Cardiac muscle cell (in vitro differentiated cells and primary cell): ENCODE data around the gene ZSCAN5A. TPM values are rescaled to one million over a fixed set of nuclear protein-coding genes. Genes with fewer than 3 reads are reported as not detected.
"Not testable (repeated sequence)": the region's sequence is repeated elsewhere in the genome, so short reads cannot be mapped to it uniquely, and the experiment has no call there.

Experiments used
- DNase-seq, 2 donors: peaks; one replicate each; pipeline versions ENCODE4 v3.0.0 to v3.0.0-alpha.2; 2010 to 2017; ENCODE audit warnings: low read depth in 1 of 2, low spot score in 1 of 2
- H3K27ac ChIP-seq: fragments of 200-600 bp; sonication (generic); 2 replicates; pipeline ENCODE4 v1.5.1; 2016
- H3K27me3 ChIP-seq: fragments of 200-600 bp; sonication (generic); 2 replicates; pipeline ENCODE4 v1.6.0; 2016; ENCODE audit warnings: control low read depth
- H3K36me3 ChIP-seq: fragments of 200-600 bp; sonication (generic); 2 replicates; pipeline ENCODE4 v1.5.1; 2016; ENCODE audit warnings: control low read depth
- H3K4me1 ChIP-seq: fragments of 200-600 bp; sonication (generic); 2 replicates; pipeline ENCODE4 v1.8.1; 2017; ENCODE audit warnings: low read depth, mild to moderate bottlenecking, mixed run types
- H3K4me3 ChIP-seq: fragments of 200-600 bp; sonication (generic); 2 replicates; pipeline ENCODE4 v1.5.1; 2016; ENCODE audit warnings: mild to moderate bottlenecking
- H3K9me3 ChIP-seq: fragments of 200-600 bp; sonication (generic); 2 replicates; pipeline ENCODE4 v1.5.1; 2017; ENCODE audit warnings: low read depth, mild to moderate bottlenecking, control low read depth
- CTCF ChIP-seq: IDR thresholded peaks from 2 replicates; pipeline ENCODE4 v1.5.1; 2012; ENCODE audit warnings: low read depth, mild to moderate bottlenecking, low read length
- polyA plus RNA-seq: library from polyadenylated mRNA; unstranded; fragments of >200 nt; fragmentation: Nextera tagmentation; extraction: Ambion mirVana; gene quantifications from 2 replicates; pipeline ENCODE4 v1.2.1, GENCODE V29; 2016
- total RNA-seq: library from RNA; depleted of rRNA; stranded (reverse); fragments of >200 nt; gene quantifications from 2 replicates; pipeline ENCODE4 v1.2.3, GENCODE V29; 2016

Gene ZSCAN5A
- total and polyA plus RNA-seq, 2 experiments from 2014 or later, result 2.9 to 14.2 TPM

- H3K4me3 ChIP-seq, result no peak overlapping the region
- no peaks in the 10 kb centered on the region for H3K9me3 ChIP-seq
- no peak for TF ChIP-seq CTCF
- H3K4me1 ChIP-seq, result no peaks in the 10 kb centered on the region
- no peaks in the 10 kb centered on the region for H3K27me3 ChIP-seq
- H3K27ac ChIP-seq, result no peak overlapping the region
- no peaks in the 10 kb centered on the region for H3K36me3 ChIP-seq
- no peak for DNase-seq
These were observed 44.0 kb downstream of the ZSCAN5A start for GRCh38 chr19:56270676-56271075.

GRCh38 chr19:56269348-56269747 lies 45.3 kb downstream of the ZSCAN5A start:
- TF ChIP-seq CTCF, result no peak
- Histone ChIP-seq H3K9me3 (no peaks in the 10 kb centered on the region), H3K4me1 (no peaks in the 10 kb centered on the region), H3K4me3 (no peak overlapping the region), H3K27ac (no peak overlapping the region), H3K27me3 (no peaks in the 10 kb centered on the region), H3K36me3 (no peaks in the 10 kb centered on the region)
- DNase-seq, result no peak

DNA sequence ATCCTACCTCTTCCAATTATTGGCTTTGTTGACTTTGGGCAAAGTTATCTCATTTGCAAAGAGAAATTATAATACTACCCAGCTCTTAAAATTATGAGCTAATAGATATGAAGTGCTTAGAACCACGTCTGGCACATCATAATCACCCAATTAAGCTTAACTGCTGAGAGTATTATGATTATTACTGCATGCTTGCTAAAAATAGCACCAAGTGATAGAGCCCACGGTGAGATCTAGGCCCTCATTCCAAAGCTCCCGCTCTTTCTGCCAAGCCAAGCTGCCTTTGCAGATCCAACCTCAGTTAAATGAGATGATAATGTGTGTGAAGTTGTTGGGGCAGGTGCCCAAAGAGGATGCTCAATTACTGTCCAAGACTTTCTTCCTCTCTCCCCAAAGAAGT lies 48.6 kb downstream of the ZSCAN5A start:
- TF ChIP-seq CTCF, result no peak
- no peaks in the 10 kb centered on the region for H3K4me1 ChIP-seq
- no peak overlapping the region for H3K4me3 ChIP-seq
- no peaks in the 10 kb centered on the region for H3K36me3 ChIP-seq
- no peak overlapping the region for H3K27ac ChIP-seq
- no peaks in the 10 kb centered on the region for H3K9me3 ChIP-seq
- no peaks in the 10 kb centered on the region for H3K27me3 ChIP-seq
- DNase-seq, result no peak

DNA sequence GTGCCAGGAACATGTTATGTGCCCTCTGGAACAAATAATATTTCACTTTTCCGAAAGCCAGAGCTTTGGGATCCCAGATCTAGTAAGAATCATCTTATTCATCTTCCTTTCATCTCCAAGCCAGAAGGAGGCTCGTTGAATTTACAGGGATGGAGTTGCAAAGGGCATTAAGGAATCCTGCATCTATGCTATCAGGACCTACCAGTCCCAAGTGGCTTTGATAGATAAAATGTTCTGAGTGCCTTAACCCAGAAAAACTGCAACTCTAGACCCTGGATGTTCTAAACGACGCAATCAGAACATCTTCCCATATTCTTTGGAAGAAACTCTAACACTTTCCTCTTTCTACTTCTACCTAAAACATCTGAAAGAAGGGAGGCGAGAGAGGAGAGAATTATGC lies 51.3 kb downstream of the ZSCAN5A start:
- no peaks in the 10 kb centered on the region for H3K27me3 ChIP-seq
- H3K4me3 ChIP-seq, result no peak overlapping the region
- H3K27ac ChIP-seq, result no peak overlapping the region
- H3K36me3 ChIP-seq, result no peaks in the 10 kb centered on the region
- H3K9me3 ChIP-seq, result no peaks in the 10 kb centered on the region
- no peak for TF ChIP-seq CTCF
- H3K4me1 ChIP-seq, result no peaks in the 10 kb centered on the region
- DNase-seq, result no peak

DNA sequence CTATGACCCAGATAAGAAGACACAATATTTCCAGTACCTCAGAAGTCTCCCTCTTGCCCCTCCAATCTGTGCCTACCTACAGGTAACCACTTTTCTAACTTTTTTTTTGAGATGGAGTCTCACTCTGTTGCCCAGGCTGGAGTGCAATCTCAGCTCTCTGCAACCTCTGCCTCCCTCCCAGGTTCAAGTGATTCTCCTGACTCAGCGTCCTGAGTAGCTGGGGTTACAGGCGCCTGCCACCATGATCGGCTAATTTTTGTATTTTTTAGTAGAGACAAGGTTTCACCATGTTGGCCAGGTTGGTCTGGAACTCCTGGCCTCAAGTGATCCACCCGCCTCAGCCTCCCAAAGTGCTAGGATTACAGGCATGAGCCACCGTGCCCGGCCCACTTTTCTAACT lies 52.7 kb downstream of the ZSCAN5A start:
- H3K9me3 ChIP-seq, H3K36me3 ChIP-seq, DNase-seq, H3K27ac ChIP-seq, H3K4me1 ChIP-seq, H3K27me3 ChIP-seq, H3K4me3 ChIP-seq: not testable (repeated sequence)

- Histone ChIP-seq H3K27me3 (no peaks in the 10 kb centered on the region), H3K4me1 (no peaks in the 10 kb centered on the region), H3K4me3 (no peak overlapping the region), H3K27ac (no peak overlapping the region), H3K9me3 (no peaks in the 10 kb centered on the region), H3K36me3 (no peaks in the 10 kb centered on the region)
- no peak for TF ChIP-seq CTCF
- DNase-seq, result no peak
These were observed 53.5 kb downstream of the ZSCAN5A start for GRCh38 chr19:56261145-56261544.
